Transverse colon (tissue), 4 donors: Measurements from ENCODE around the gene ZNF845. TPM values are rescaled to one million over a fixed set of nuclear protein-coding genes. Genes with fewer than 3 reads are reported as not detected.
A peak's percentile ranks its signal among the peaks of the same experiment; 100 is the strongest.

Experiments
- DNase-seq: peaks from one replicate; pipeline ENCODE4 v3.0.0-alpha.2; 2019
- H3K27ac ChIP-seq, 4 donors: fragments of 200-600 bp; sonication (generic); 2 replicates each; pipeline ENCODE4 v1.5.1; 2016 to 2018; ENCODE audit warnings: inconsistent platforms in 4 of 4
- H3K27me3 ChIP-seq: fragments of 200-600 bp; sonication (generic); 2 replicates; pipeline ENCODE4 v1.5.1; 2017; ENCODE audit warnings: inconsistent platforms
- H3K36me3 ChIP-seq, 4 donors: fragments of 200-600 bp; sonication (generic); 2 replicates each; pipeline ENCODE4 v1.5.1; 2017 to 2019; ENCODE audit warnings: inconsistent platforms in 4 of 4
- H3K4me1 ChIP-seq, 4 donors: fragments of 200-600 bp; sonication (generic); 2 replicates each; pipeline ENCODE4 v1.5.1; 2017 to 2020; ENCODE audit warnings: inconsistent platforms in 4 of 4
- H3K4me3 ChIP-seq, 4 donors: fragments of 200-600 bp; sonication (generic); 1 replicate in 1 of 4; 2 replicates in 3 of 4; pipeline versions ENCODE4 v1.5.1 to v1.6.1; 2017 to 2019; ENCODE audit warnings: inconsistent platforms in 4 of 4
- H3K9me3 ChIP-seq, 2 donors: fragments of 200-600 bp; sonication (generic); 2 replicates each; pipeline ENCODE4 v1.5.1; 2017 to 2019; ENCODE audit warnings: inconsistent platforms in 2 of 2
- EP300 ChIP-seq: sonication (generic); formaldehyde crosslinking; IDR thresholded peaks from one replicate; pipeline ENCODE4 v1.6.1; 2017; ENCODE audit warnings: antibody characterized with exemption, low read depth
- POLR2A ChIP-seq: fragments of 450-650 bp; IDR thresholded peaks from one replicate; pipeline ENCODE4 v1.6.1; 2016; ENCODE audit warnings: antibody characterized with exemption, mild to moderate bottlenecking, moderate library complexity
- POLR2AphosphoS5 ChIP-seq, 3 donors: sonication (generic); formaldehyde crosslinking; IDR thresholded peaks; one replicate each; pipeline ENCODE4 v1.6.1; 2016; ENCODE audit warnings: antibody characterized with exemption in 3 of 3
- WGBS, 2 donors: methylation state at CpG; one replicate each; pipeline ENCODE4 v1.1.5; 2018; ENCODE audit warnings: low coverage in 1 of 2; 5-methylcytosine and 5-hydroxymethylcytosine counted together
- in situ Hi-C, 4 donors: fragments of 200-750 bp; cut with MboI; loops; one replicate each; pipeline versions ENCODE4 v1.15.0 to v1.15.1; 2017; ENCODE audit warnings: low sequenced_read_pairs in 3 of 4, low pct_ligation_motif_present in 1 of 4, low pct_unique_long_range_greater_than_20kb in 1 of 4
- intact Hi-C: fragments of 100-400 bp; cut with DNase I; formaldehyde crosslinking; loops from one replicate; pipeline ENCODE4 v1.15.1; 2023; ENCODE audit warnings: low total_unique reads
- total RNA-seq, 4 donors: library from RNA; depleted of rRNA; stranded (reverse); fragments of >200 nt; gene quantifications; one replicate each; pipeline ENCODE4 v1.1.0, GENCODE V29; 2016
- TF ChIP-seq, protein P1 (sequence below), 5 experiments: fragments of 200-600 bp in 3 of 5; fragments of 450-650 bp in 2 of 5; sonication (generic) in 3 of 5; IDR thresholded peaks; 1 replicate in 2 of 5; 2 replicates in 3 of 5; pipeline ENCODE4 v1.5.1; 2016 to 2017; ENCODE audit warnings: antibody characterized with exemption in 5 of 5, inconsistent platforms in 3 of 5, mild to moderate bottlenecking in 2 of 5, moderate library complexity in 1 of 5

Gene ZNF845
- total RNA-seq, 4 donors from 2014 or later: 1.6 to 8.4 (median 5.9) TPM

DNA sequence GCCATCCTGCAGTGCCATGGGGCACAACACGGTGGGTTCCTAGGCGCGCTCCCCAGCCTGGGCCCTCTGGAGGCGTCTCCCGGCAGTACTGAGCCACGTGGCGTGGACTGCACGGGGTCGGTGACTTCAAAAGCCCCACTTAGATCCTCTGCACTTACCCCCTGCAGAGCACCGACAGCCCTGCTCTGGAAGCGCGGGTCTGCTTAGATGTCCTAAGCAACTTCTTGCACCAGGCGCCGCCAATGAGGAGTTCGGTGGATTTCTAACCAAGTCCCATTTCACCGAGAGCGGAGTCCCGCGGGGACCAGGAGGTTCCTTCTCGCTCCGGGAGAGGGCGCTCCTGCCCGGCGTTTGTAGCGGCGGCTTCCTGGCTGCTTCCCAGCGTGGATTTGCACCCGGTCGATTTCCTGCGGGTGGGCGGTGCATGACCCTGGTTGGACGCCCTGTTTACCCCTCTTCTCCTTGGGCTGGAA, 25.2 kb upstream of the ZNF845 start:
- no peak overlapping the region for H3K4me3 ChIP-seq
- H3K27ac ChIP-seq: no peak overlapping the region
- H3K4me1 ChIP-seq: peaks cover 0 to 5% (median 2%) of the 10 kb centered on the region in 4 donors
- intact Hi-C loops (no loop called here), in situ Hi-C loops (no loop called here)
- peaks cover 3 to 4% of the 10 kb centered on the region in 2 donors for H3K9me3 ChIP-seq
- no peak for TF ChIP-seq POLR2A
- TF ChIP-seq, protein P1, sequence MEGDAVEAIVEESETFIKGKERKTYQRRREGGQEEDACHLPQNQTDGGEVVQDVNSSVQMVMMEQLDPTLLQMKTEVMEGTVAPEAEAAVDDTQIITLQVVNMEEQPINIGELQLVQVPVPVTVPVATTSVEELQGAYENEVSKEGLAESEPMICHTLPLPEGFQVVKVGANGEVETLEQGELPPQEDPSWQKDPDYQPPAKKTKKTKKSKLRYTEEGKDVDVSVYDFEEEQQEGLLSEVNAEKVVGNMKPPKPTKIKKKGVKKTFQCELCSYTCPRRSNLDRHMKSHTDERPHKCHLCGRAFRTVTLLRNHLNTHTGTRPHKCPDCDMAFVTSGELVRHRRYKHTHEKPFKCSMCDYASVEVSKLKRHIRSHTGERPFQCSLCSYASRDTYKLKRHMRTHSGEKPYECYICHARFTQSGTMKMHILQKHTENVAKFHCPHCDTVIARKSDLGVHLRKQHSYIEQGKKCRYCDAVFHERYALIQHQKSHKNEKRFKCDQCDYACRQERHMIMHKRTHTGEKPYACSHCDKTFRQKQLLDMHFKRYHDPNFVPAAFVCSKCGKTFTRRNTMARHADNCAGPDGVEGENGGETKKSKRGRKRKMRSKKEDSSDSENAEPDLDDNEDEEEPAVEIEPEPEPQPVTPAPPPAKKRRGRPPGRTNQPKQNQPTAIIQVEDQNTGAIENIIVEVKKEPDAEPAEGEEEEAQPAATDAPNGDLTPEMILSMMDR (IDR thresholded peaks at IDR 0.05): peak in 3 of 5 experiments; percentile 22 to 36 (median 35)
- no peaks in the 10 kb centered on the region for H3K36me3 ChIP-seq
- DNase-seq: no peak
- 0 to 36% methylated on average over 1 to 31 of the region's 32 CpGs for WGBS, 2 donors
- peaks cover 19% of the 10 kb centered on the region for H3K27me3 ChIP-seq

DNA sequence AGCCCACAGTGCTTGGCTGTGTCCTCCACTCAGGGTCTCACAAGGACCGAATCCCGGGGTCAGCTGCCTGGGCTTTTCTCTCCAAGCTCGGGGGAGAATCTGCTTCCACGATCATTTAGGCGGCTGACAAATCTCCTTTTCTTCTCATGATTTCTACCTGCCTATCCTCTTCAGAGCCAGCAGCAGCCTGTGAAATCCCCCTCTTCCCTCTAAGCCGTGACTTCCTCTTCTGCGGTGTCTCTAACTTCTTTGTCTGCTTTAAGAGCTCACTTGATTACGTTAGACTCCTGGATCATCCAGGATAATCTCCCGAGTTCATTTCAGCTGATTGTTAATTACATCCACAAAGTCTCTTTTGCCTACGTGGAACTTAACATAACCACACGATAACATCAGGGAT, 22.5 kb upstream of the ZNF845 start:
- H3K4me1 ChIP-seq: peaks cover 0 to 5% (median 2%) of the 10 kb centered on the region in 4 donors
- WGBS, 2 donors: 49 to 74% methylated on average over 6 to 11 of the region's 11 CpGs
- H3K9me3 ChIP-seq: peaks cover 3 to 4% of the 10 kb centered on the region in 2 donors
- peaks cover 14% of the 10 kb centered on the region for H3K27me3 ChIP-seq
- in situ Hi-C loops (loop anchor here in 1 of 4 donors (5.0 kb wide), 1 partner anchor 39 kb away; no protein-coding TSS in a partner anchor), intact Hi-C loops (no loop called here)
- no peak for DNase-seq
- no peaks in the 10 kb centered on the region for H3K36me3 ChIP-seq
- no peak overlapping the region for H3K4me3 ChIP-seq
- no peak overlapping the region for H3K27ac ChIP-seq
- TF ChIP-seq POLR2AphosphoS5 (IDR thresholded peaks at IDR 0.05) (no peak), EP300 (no peak)
- TF ChIP-seq, protein P1 (IDR thresholded peaks at IDR 0.05): no peak

DNA sequence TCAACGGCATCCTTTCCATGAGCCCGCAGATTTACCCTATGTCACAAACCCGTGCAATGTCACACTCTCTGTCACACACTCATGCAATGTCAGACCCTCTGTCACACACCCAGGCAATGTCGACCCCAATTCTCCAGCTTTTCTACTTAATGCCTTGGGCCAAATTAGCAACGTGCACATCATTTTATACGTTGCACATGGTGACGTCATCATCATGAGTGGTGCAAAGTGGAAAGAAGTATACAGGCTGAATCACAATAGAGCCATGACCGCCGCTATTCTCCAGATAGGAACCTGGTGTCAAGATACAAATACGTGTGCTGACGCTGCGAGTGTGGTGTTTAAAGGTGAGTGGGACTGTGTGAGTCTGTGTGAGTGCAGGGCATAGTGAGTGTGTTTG, 21.7 kb upstream of the ZNF845 start:
- no peak for TF ChIP-seq POLR2A
- no peak for TF ChIP-seq POLR2AphosphoS5 (IDR thresholded peaks at IDR 0.05)
- TF ChIP-seq EP300: no peak
- TF ChIP-seq, protein P1 (IDR thresholded peaks at IDR 0.05): no peak
- H3K9me3 ChIP-seq: peaks cover 3 to 4% of the 10 kb centered on the region in 2 donors
- 72 to 97% methylated on average over 4 to 12 of the region's 12 CpGs for WGBS, 2 donors
- intact Hi-C loops (no loop called here), in situ Hi-C loops (loop anchor here in 1 of 4 donors (5.0 kb wide), 1 partner anchor 40 kb away; no protein-coding TSS in a partner anchor)
- DNase-seq: no peak
- no peak overlapping the region for H3K27ac ChIP-seq
- H3K27me3 ChIP-seq: peaks cover 14% of the 10 kb centered on the region
- peaks cover 0 to 5% (median 2%) of the 10 kb centered on the region in 4 donors for H3K4me1 ChIP-seq
- no peak overlapping the region for H3K4me3 ChIP-seq
- H3K36me3 ChIP-seq: no peaks in the 10 kb centered on the region

DNA sequence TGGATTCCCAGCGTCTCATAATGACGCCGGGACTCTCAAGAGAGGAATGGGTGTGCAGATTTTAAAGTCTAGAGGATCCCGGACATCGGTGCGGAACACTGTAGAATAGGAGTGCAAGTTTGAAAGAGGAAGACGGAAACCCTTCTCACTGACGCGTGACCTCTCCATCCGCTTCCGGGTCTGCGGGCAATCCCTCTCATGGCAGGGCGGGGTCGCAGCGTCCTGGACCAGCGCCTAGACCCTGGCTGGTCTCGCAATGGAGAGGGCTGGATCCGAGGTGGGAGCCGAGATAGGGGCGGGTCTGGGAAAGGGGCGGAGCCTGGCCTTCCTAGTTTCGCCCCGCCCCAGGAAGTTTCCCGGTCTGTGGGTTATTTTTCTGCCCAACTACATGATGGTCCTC, 4.6 kb upstream of the ZNF845 start:
- intact Hi-C loops (no loop called here), in situ Hi-C loops (no loop called here)
- peaks cover 0 to 8% (median 3%) of the 10 kb centered on the region in 4 donors for H3K4me1 ChIP-seq
- DNase-seq: peak; percentile 17
- H3K27ac ChIP-seq: no peak overlapping the region
- no peak overlapping the region for H3K4me3 ChIP-seq
- TF ChIP-seq EP300 (no peak), POLR2AphosphoS5 (IDR thresholded peaks at IDR 0.05) (no peak), POLR2A (no peak)
- TF ChIP-seq, protein P1 (IDR thresholded peaks at IDR 0.05): no peak
- peaks cover 7% of the 10 kb centered on the region for H3K27me3 ChIP-seq
- H3K36me3 ChIP-seq: no peaks in the 10 kb centered on the region
- 44 to 62% methylated on average over 6 to 24 of the region's 24 CpGs for WGBS, 2 donors
- H3K9me3 ChIP-seq: peaks cover 0 to 17% of the 10 kb centered on the region in 2 donors
